ENCODE results near the gene RITA1. TPM values are rescaled to one million over a fixed set of nuclear protein-coding genes. Genes with fewer than 3 reads are reported as not detected.

The RITA1 gene
- total and polyA plus RNA-seq, 9 donors = 9.3 to 12.7 (median 10.0) TPM

DNA sequence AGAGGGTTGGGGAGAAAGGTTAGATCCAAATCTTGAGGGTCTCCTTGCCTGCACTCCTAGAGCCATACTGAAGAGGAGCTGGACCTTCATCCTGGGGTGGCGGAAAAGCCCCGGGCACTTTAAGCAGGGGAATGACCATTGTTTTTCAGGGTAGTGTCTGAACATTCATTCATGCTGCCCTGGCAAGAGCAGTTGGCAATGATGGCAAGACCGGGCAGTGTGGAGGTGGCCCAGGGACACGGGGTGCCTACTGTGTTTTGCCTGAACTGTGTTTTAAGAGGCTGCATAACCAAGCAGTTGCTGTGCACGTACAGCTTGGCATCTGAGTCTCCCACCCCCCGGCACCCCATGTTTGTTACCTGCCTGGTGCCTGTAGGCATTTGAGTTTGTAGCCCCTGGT lies 50.5 kb downstream of the RITA1 start:
- Histone ChIP-seq H3K27me3 (ENCODE audit: control insufficient read depth, insufficient read depth, low read length) (no peaks in the 10 kb centered on the region), H3K4me3 (ENCODE audit: low read length) (no peak overlapping the region), H3K27ac (ENCODE audit: low read length) (no peak overlapping the region), H3K9me3 (replicated peaks; ENCODE audit: control insufficient read depth, low read depth, low read length) (peaks cover 2% of the 10 kb centered on the region), H3K36me3 (ENCODE audit: control insufficient read depth, insufficient read depth, low read length) (peaks cover 37% of the 10 kb centered on the region), H3K4me1 (ENCODE audit: control insufficient read depth, insufficient read depth, low read length) (peaks cover 78% of the 10 kb centered on the region)
- no peak for DNase-seq
- 90% methylated on average over 6 of the region's 6 CpGs for WGBS (ENCODE audit: insufficient coverage)

- H3K4me1 ChIP-seq (ENCODE audit: control insufficient read depth, insufficient read depth, low read length) = peaks cover 78% of the 10 kb centered on the region
These were observed 51.2 kb downstream of the RITA1 start for GRCh38 chr12:113236539-113237399.

GRCh38 chr12:113237748-113238147 lies 52.2 kb downstream of the RITA1 start:
- H3K4me3 ChIP-seq (ENCODE audit: low read length) = no peak overlapping the region
- no peaks in the 10 kb centered on the region for H3K27me3 ChIP-seq (ENCODE audit: control insufficient read depth, insufficient read depth, low read length)
- WGBS (ENCODE audit: insufficient coverage) = 67% methylated on average over 2 of the region's 4 CpGs
- H3K4me1 ChIP-seq (ENCODE audit: control insufficient read depth, insufficient read depth, low read length) = peaks cover 78% of the 10 kb centered on the region
- H3K9me3 ChIP-seq (replicated peaks; ENCODE audit: control insufficient read depth, low read depth, low read length) = no peaks in the 10 kb centered on the region
- DNase-seq = no peak
- peaks cover 26% of the 10 kb centered on the region for H3K36me3 ChIP-seq (ENCODE audit: control insufficient read depth, insufficient read depth, low read length)
- no peak overlapping the region for H3K27ac ChIP-seq (ENCODE audit: low read length)

More at GRCh38 chr12:113236539-113237399, 51.2 kb downstream of the RITA1 start:
- no peaks in the 10 kb centered on the region for H3K9me3 ChIP-seq (replicated peaks; ENCODE audit: control insufficient read depth, low read depth, low read length)
- H3K36me3 ChIP-seq (ENCODE audit: control insufficient read depth, insufficient read depth, low read length) = peaks cover 29% of the 10 kb centered on the region
- no peak for DNase-seq
- no peak overlapping the region for H3K4me3 ChIP-seq (ENCODE audit: low read length)
- H3K27ac ChIP-seq (ENCODE audit: low read length) = no peak overlapping the region
- H3K27me3 ChIP-seq (ENCODE audit: control insufficient read depth, insufficient read depth, low read length) = no peaks in the 10 kb centered on the region
- WGBS (ENCODE audit: insufficient coverage) = 72% methylated on average over 3 of the region's 5 CpGs

GRCh38 chr12:113238309-113238708 lies 52.8 kb downstream of the RITA1 start:
- no peak overlapping the region for H3K4me3 ChIP-seq (ENCODE audit: low read length)
- DNase-seq = no peak
- H3K4me1 ChIP-seq (ENCODE audit: control insufficient read depth, insufficient read depth, low read length) = peaks cover 75% of the 10 kb centered on the region
- H3K27me3 ChIP-seq (ENCODE audit: control insufficient read depth, insufficient read depth, low read length) = no peaks in the 10 kb centered on the region
- H3K36me3 ChIP-seq (ENCODE audit: control insufficient read depth, insufficient read depth, low read length) = peaks cover 26% of the 10 kb centered on the region
- no peak overlapping the region for H3K27ac ChIP-seq (ENCODE audit: low read length)
- WGBS (ENCODE audit: insufficient coverage) = 67% methylated on average over 2 of the region's 3 CpGs
- H3K9me3 ChIP-seq (replicated peaks; ENCODE audit: control insufficient read depth, low read depth, low read length) = no peaks in the 10 kb centered on the region

DNA sequence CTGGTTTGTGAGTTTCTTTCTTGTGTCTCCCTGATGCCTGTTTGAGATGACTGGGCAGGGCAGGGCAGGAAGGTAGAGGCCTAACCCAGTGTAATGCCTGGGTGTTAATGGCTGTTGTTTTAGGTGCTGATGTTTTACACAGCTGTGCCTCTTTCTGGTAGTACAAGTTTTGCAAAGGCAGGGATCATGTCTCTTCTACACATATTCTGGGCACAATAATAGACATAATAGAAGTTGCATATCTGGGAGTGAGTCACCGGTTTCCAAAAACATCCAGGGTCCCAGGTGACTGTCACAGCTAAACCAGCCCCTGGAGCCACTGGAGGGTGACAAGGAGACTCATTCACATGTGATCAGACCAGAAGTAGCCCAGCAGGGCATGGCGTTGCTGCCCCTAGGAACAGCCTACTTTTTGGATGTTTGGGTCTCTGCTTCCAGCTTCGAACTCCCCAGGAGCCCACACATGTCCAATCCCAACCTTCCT lies 53.8 kb downstream of the RITA1 start:
- Histone ChIP-seq H3K9me3 (replicated peaks; ENCODE audit: control insufficient read depth, low read depth, low read length) (no peaks in the 10 kb centered on the region), H3K4me3 (ENCODE audit: low read length) (no peak overlapping the region), H3K27ac (ENCODE audit: low read length) (peak overlapping the region; percentile 71), H3K36me3 (ENCODE audit: control insufficient read depth, insufficient read depth, low read length) (peaks cover 22% of the 10 kb centered on the region), H3K27me3 (ENCODE audit: control insufficient read depth, insufficient read depth, low read length) (no peaks in the 10 kb centered on the region), H3K4me1 (ENCODE audit: control insufficient read depth, insufficient read depth, low read length) (peaks cover 72% of the 10 kb centered on the region)
- no CpG with 5 or more reads among the region's 3 CpGs for WGBS (ENCODE audit: insufficient coverage)
- no peak for DNase-seq

DNA sequence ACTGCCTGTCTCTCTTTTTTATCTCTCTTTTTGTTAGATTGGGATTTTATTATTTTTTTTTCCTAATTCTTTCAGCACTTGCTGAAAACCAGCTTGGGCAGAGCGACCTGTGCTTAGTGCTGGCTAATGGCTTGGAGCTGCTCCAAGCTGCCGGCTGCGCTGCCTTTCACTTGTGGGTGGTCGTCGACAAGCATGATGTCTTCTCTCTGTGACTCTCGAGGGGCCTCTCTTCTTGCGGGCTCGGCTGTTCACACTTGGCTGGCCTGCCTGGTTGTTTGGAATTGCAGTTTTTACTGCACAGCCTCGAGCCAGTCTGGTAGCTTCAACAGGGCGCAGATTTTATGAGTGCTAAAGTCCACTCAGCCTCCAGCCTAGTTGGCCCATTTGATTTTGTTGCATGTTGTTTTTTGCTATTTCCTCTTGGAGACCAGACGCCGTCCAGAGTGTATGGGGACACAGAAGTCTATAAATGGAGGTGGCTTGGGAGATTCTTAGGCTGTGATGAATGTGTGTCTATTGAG lies 54.4 kb downstream of the RITA1 start:
- no peak overlapping the region for H3K4me3 ChIP-seq (ENCODE audit: low read length)
- DNase-seq = peak; percentile 78

GRCh38 chr12:113240395-113240794 lies 54.9 kb downstream of the RITA1 start:
- Histone ChIP-seq H3K4me3 (ENCODE audit: low read length) (no peak overlapping the region), H3K27me3 (ENCODE audit: control insufficient read depth, insufficient read depth, low read length) (no peaks in the 10 kb centered on the region), H3K36me3 (ENCODE audit: control insufficient read depth, insufficient read depth, low read length) (peaks cover 17% of the 10 kb centered on the region), H3K27ac (ENCODE audit: low read length) (peak overlapping the region; percentile 71), H3K4me1 (ENCODE audit: control insufficient read depth, insufficient read depth, low read length) (peaks cover 78% of the 10 kb centered on the region), H3K9me3 (replicated peaks; ENCODE audit: control insufficient read depth, low read depth, low read length) (no peaks in the 10 kb centered on the region)
- no CpG with 5 or more reads among the region's 3 CpGs for WGBS (ENCODE audit: insufficient coverage)
- DNase-seq = peak; percentile 51

More for the DNA sequence above, 54.4 kb downstream of the RITA1 start:
- H3K27ac ChIP-seq (ENCODE audit: low read length) = peak overlapping the region; percentile 71
- H3K4me1 ChIP-seq (ENCODE audit: control insufficient read depth, insufficient read depth, low read length) = peaks cover 76% of the 10 kb centered on the region
- H3K36me3 ChIP-seq (ENCODE audit: control insufficient read depth, insufficient read depth, low read length) = peaks cover 19% of the 10 kb centered on the region
- H3K27me3 ChIP-seq (ENCODE audit: control insufficient read depth, insufficient read depth, low read length) = no peaks in the 10 kb centered on the region
- H3K9me3 ChIP-seq (replicated peaks; ENCODE audit: control insufficient read depth, low read depth, low read length) = no peaks in the 10 kb centered on the region
- WGBS (ENCODE audit: insufficient coverage) = 7% methylated on average over 10 of the region's 12 CpGs

- H3K4me1 ChIP-seq (ENCODE audit: control insufficient read depth, insufficient read depth, low read length) = peaks cover 83% of the 10 kb centered on the region
- H3K9me3 ChIP-seq (replicated peaks; ENCODE audit: control insufficient read depth, low read depth, low read length) = no peaks in the 10 kb centered on the region
- H3K27me3 ChIP-seq (ENCODE audit: control insufficient read depth, insufficient read depth, low read length) = no peaks in the 10 kb centered on the region
- WGBS (ENCODE audit: insufficient coverage) = 39% methylated on average over 7 of the region's 14 CpGs
- peaks cover 17% of the 10 kb centered on the region for H3K36me3 ChIP-seq (ENCODE audit: control insufficient read depth, insufficient read depth, low read length)
- H3K4me3 ChIP-seq (ENCODE audit: low read length) = no peak overlapping the region
- peak; percentile 93 for DNase-seq
- H3K27ac ChIP-seq (ENCODE audit: low read length) = peak overlapping the region; percentile 75
These were observed 55.9 kb downstream of the RITA1 start for GRCh38 chr12:113241191-113242025.

All from muscle of leg (tissue), 11 donors.